Osteoblast (primary cell): ENCODE results near the gene KIF17. TPM values are rescaled to one million over a fixed set of nuclear protein-coding genes. Genes with fewer than 3 reads are reported as not detected.

Experiments
- DNase-seq: peaks from one replicate; pipeline ENCODE4 v3.0.0; 2011; ENCODE audit warnings: low spot score, mixed read lengths; ENCODE audit not compliant: insufficient read length; ENCODE audit errors: missing footprints
- H2AFZ ChIP-seq: 2 replicates; pipeline ENCODE4 v1.6.0; 2011; ENCODE audit warnings: mild to moderate bottlenecking, low read length
- H3K27ac ChIP-seq: 2 replicates; pipeline ENCODE4 v1.5.1; 2011; ENCODE audit warnings: mild to moderate bottlenecking, low read depth, low read length, moderate library complexity
- H3K27me3 ChIP-seq: 2 replicates; pipeline ENCODE4 v1.6.0; 2012; ENCODE audit warnings: mild to moderate bottlenecking, control low read depth, inconsistent platforms, low read length, moderate library complexity; ENCODE audit not compliant: insufficient read depth
- H3K36me3 ChIP-seq: 2 replicates; pipeline ENCODE4 v1.5.1; 2011; ENCODE audit warnings: mild to moderate bottlenecking, low read length, control low read depth, moderate library complexity; ENCODE audit not compliant: insufficient read depth
- H3K4me1 ChIP-seq: 2 replicates; pipeline ENCODE4 v1.5.1; 2011; ENCODE audit warnings: mild to moderate bottlenecking, low read length, control low read depth, moderate library complexity; ENCODE audit not compliant: insufficient read depth
- H3K4me2 ChIP-seq: 2 replicates; pipeline ENCODE4 v1.6.0; 2011; ENCODE audit warnings: mild to moderate bottlenecking, low read length; ENCODE audit not compliant: insufficient read depth
- H3K4me3 ChIP-seq: fragments of 200-600 bp; sonication (generic); 3 replicates; pipeline ENCODE4 v1.5.1; 2012; ENCODE audit warnings: mild to moderate bottlenecking, low read length, inconsistent platforms; ENCODE audit not compliant: insufficient read depth
- H3K79me2 ChIP-seq: 2 replicates; pipeline ENCODE4 v1.6.0; 2012; ENCODE audit warnings: mild to moderate bottlenecking, low read length, control low read depth, inconsistent platforms; ENCODE audit not compliant: insufficient read depth
- H3K9me3 ChIP-seq: 2 replicates; pipeline ENCODE4 v1.5.1; 2011; ENCODE audit warnings: low read depth, low read length, control low read depth
- H4K20me1 ChIP-seq: 2 replicates; pipeline ENCODE4 v1.6.0; 2012; ENCODE audit warnings: mild to moderate bottlenecking, low read length, control low read depth; ENCODE audit not compliant: insufficient read depth
- CTCF ChIP-seq: IDR thresholded peaks from 2 replicates; pipeline ENCODE4 v1.5.1; 2011; ENCODE audit warnings: mild to moderate bottlenecking, low read depth, low read length, moderate library complexity; ENCODE audit errors: extremely low read depth
- total RNA-seq: library from RNA; depleted of rRNA; stranded (reverse); fragments of >200 nt; gene quantifications from 2 replicates; pipeline ENCODE4 v1.2.3, GENCODE V29; 2012

The KIF17 gene
- total RNA-seq, 1 donor: 0.36 TPM

- no peak for TF ChIP-seq CTCF
- peak overlapping the region; percentile 68 for H2AFZ ChIP-seq
- peaks cover 28% of the 10 kb centered on the region for H3K27me3 ChIP-seq
- H3K79me2 ChIP-seq: no peaks in the 10 kb centered on the region
- H3K36me3 ChIP-seq: no peaks in the 10 kb centered on the region
- H3K27ac ChIP-seq: peak overlapping the region; percentile 85
- peaks cover 17% of the 10 kb centered on the region for H3K4me1 ChIP-seq
- DNase-seq: peak; percentile 98
- no peaks in the 10 kb centered on the region for H3K9me3 ChIP-seq
- H3K4me2 ChIP-seq: peak overlapping the region; percentile 98
- peak overlapping the region; percentile 82 for H3K4me3 ChIP-seq
- peaks cover 5% of the 10 kb centered on the region for H4K20me1 ChIP-seq
Observed at GRCh38 chr1:20732071-20732587, 14.3 kb upstream of the KIF17 start.

- Histone ChIP-seq H3K79me2 (no peaks in the 10 kb centered on the region), H2AFZ (no peak overlapping the region), H3K27ac (no peak overlapping the region), H3K27me3 (peaks cover 28% of the 10 kb centered on the region), H4K20me1 (peaks cover 5% of the 10 kb centered on the region), H3K4me2 (peak overlapping the region; percentile 98), H3K9me3 (no peaks in the 10 kb centered on the region), H3K4me1 (peaks cover 17% of the 10 kb centered on the region), H3K4me3 (peak overlapping the region; percentile 82), H3K36me3 (no peaks in the 10 kb centered on the region)
- no peak for TF ChIP-seq CTCF
- peak; percentile 90 for DNase-seq
Observed at GRCh38 chr1:20731057-20731991, 13.5 kb upstream of the KIF17 start.

- Histone ChIP-seq H3K4me3 (no peak overlapping the region), H3K4me1 (peaks cover 17% of the 10 kb centered on the region), H4K20me1 (peaks cover 5% of the 10 kb centered on the region), H3K27ac (no peak overlapping the region), H3K79me2 (no peaks in the 10 kb centered on the region), H3K36me3 (no peaks in the 10 kb centered on the region), H3K4me2 (no peak overlapping the region), H3K9me3 (no peaks in the 10 kb centered on the region), H2AFZ (no peak overlapping the region), H3K27me3 (peaks cover 28% of the 10 kb centered on the region)
- TF ChIP-seq CTCF: no peak
- DNase-seq: peak; percentile 73
Observed at GRCh38 chr1:20730690-20731056, 12.9 kb upstream of the KIF17 start.

- Histone ChIP-seq H3K4me2 (no peak overlapping the region), H3K79me2 (no peaks in the 10 kb centered on the region), H3K27me3 (peaks cover 28% of the 10 kb centered on the region), H3K36me3 (no peaks in the 10 kb centered on the region), H3K27ac (no peak overlapping the region), H2AFZ (no peak overlapping the region), H3K9me3 (no peaks in the 10 kb centered on the region), H3K4me1 (peaks cover 17% of the 10 kb centered on the region), H3K4me3 (no peak overlapping the region), H4K20me1 (peaks cover 5% of the 10 kb centered on the region)
- DNase-seq: peak; percentile 83
- TF ChIP-seq CTCF: no peak
Observed at GRCh38 chr1:20729990-20730689, 12.3 kb upstream of the KIF17 start.
